ENCODE data around the gene IAPP.
"Not testable (repeated sequence)": the region's sequence is repeated elsewhere in the genome, so short reads cannot be mapped to it uniquely, and the experiment has no call there.

- TF ChIP-seq PKNOX1 (IDR thresholded peaks at IDR 0.05); FOXM1 (IDR thresholded peaks at IDR 0.05; ENCODE audit: borderline replicate concordance); ELF4 (IDR thresholded peaks at IDR 0.05); BHLHE40 (IDR thresholded peaks at IDR 0.05; ENCODE audit: borderline replicate concordance); FOXK2 (IDR thresholded peaks at IDR 0.05); HDGF (IDR thresholded peaks at IDR 0.05; ENCODE audit: borderline replicate concordance); LEF1 (IDR thresholded peaks at IDR 0.05; ENCODE audit: borderline replicate concordance); L3MBTL2 (conservative IDR thresholded peaks at IDR 0.05); SUZ12 (IDR thresholded peaks at IDR 0.05): not testable (repeated sequence)
These were observed 22.3 kb downstream of the IAPP start for GRCh38 chr12:21394828-21395626.

All from HEK293T (cell line).